ENCODE results near the gene APP. TPM values are rescaled to one million over a fixed set of nuclear protein-coding genes. Genes with fewer than 3 reads are reported as not detected.
"Not testable (repeated sequence)": the region's sequence is repeated elsewhere in the genome, so short reads cannot be mapped to it uniquely, and the experiment has no call there.

The APP gene
- total RNA-seq, 3 donors from 2014 or later, result 56.2 to 61.1 (median 60.1) TPM

DNA sequence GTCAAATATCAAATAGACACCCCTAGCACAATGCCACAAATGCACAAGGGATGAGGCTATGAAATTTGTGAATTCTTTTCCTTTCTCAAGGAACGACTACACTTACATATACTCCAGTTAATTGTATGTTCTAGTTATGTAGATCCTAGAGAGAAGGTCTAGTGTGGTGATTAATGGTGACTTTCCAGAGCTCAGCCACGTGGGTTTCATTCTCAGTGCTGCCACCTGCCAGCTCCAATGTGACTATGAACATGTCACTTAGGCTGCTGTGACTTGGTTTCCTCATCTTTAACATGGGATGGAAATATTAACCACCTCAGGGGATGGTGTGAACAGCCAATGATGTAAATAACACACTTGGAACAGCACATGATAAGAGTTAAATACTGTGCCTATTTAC is 138.3 kb downstream of the APP start:
- no peak for ATAC-seq
- Mint-ChIP-seq H3K9me3 (no peaks in the 10 kb centered on the region), H3K4me3 (no peak overlapping the region), H3K27me3 (ENCODE audit: low read depth) (no peaks in the 10 kb centered on the region), H3K4me1 (ENCODE audit: low read depth) (peaks cover 8% of the 10 kb centered on the region), H3K36me3 (ENCODE audit: insufficient read depth) (peaks cover 13% of the 10 kb centered on the region)
- no peak for DNase-seq

DNA sequence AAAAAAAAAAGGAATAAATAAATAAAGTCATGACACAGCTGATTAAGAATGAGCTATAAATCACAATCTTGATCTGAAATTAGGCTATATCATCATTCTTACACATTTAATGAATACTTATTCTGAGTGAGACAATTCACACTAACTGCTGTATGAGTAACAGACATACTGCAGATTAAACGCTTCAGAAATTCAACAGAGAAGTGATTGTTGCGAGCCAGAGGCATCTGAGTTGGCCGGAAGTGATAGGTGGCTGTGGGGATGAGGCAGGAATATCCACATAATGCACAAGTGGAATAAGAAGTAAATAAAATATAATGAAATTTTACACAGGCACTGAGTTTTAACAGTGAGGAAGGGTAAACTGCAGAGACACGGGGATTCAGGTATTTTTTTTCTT is 142.4 kb downstream of the APP start:
- Mint-ChIP-seq H3K4me3 (no peak overlapping the region), H3K4me1 (ENCODE audit: low read depth) (no peaks in the 10 kb centered on the region), H3K36me3 (ENCODE audit: insufficient read depth) (peaks cover 11% of the 10 kb centered on the region), H3K27me3 (ENCODE audit: low read depth) (no peaks in the 10 kb centered on the region), H3K9me3 (no peaks in the 10 kb centered on the region)
- no peak for DNase-seq
- ATAC-seq, result no peak

DNA sequence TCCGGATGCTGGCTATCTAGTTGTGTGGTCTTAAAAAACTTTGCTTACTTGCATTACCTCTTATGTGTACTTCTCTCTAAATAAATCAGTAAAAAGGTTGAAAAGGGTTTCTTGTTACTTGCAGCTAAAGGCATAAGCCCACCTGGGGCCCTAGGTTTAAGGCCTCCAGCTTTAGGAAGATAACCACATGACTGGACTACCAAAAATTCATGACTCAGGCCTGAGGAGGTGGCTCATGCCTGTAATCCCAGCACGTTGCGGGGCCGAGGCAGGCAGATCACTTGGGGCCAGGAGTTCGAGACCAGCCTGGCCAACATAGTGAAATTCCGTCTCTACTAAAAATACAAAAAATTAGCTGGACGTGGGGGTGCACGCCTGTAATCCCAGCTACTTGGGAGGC is 142.9 kb downstream of the APP start:
- H3K9me3 Mint-ChIP-seq, result no peaks in the 10 kb centered on the region
- no peak for DNase-seq
- peaks cover 9% of the 10 kb centered on the region for H3K36me3 Mint-ChIP-seq (ENCODE audit: insufficient read depth)
- H3K4me3 Mint-ChIP-seq, result no peak overlapping the region
- no peak for ATAC-seq
- no peaks in the 10 kb centered on the region for H3K27me3 Mint-ChIP-seq (ENCODE audit: low read depth)
- no peaks in the 10 kb centered on the region for H3K4me1 Mint-ChIP-seq (ENCODE audit: low read depth)

DNA sequence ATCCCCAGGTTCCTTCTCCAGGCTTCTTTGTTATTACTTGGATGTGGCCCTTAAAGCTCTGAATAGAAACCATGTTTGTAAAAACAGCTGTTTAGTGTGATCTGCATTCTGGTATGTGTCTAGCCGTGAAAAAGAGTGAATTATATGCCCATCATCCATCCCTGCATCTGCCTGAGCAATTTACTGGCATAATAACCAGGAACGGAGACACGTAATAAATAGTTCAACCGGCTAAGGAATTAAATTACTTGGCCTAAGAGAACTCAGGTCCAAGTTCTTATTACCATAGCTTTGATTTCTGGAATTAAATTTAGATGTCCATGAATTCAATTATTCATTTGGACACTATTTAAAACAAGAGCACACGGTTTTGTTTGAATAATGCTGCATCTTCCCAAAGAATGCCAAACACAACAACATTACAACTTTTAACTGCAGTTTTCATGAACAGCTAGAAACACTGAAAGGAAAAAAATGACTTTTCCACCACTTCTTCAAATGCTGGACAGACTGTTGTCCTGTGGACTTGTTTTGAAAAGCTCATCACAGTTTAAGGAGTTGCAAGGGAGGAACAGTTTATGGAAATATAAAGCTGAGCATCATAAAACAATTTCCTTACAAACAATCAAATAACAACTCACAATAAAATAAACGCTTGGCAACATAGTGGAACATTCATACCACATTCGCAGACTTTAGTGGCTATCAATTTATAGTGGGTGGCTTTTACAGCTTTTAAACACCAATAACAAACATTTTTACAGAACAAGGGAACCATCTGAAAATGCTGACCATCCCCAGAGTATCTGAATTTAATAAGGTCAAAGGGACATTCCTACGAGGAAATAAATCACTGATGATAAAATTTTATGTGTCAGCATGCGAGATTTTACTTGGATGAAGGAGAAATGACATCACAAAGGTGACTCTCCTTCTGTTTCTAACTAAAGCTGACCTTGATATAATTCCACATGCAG is 144.7 kb downstream of the APP start:
- Mint-ChIP-seq H3K4me3 (no peak overlapping the region), H3K4me1 (ENCODE audit: low read depth) (no peaks in the 10 kb centered on the region), H3K9me3 (no peaks in the 10 kb centered on the region), H3K27me3 (ENCODE audit: low read depth) (no peaks in the 10 kb centered on the region), H3K36me3 (ENCODE audit: insufficient read depth) (peaks cover 17% of the 10 kb centered on the region)
- DNase-seq, result no peak
- no peak for ATAC-seq

DNA sequence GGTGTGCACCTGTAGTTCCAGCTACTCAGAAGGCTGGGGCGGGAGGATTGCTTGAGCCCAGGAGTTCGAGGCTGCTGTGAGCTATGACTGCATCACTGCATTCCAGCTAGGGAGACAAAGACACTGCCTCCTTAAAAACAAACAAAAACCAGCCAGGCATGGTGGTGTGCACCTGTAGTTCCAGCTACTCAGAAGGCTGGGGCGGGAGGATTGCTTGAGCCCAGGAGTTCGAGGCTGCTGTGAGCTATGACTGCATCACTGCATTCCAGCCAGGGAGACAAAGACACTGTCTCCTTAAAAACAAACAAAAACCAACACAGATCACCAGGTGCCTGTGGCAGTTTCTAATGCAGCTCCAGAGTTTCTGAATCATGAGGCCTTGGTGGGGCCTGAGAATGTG is 147.2 kb downstream of the APP start:
- H3K4me1 Mint-ChIP-seq (ENCODE audit: low read depth), result not testable (repeated sequence)

DNA sequence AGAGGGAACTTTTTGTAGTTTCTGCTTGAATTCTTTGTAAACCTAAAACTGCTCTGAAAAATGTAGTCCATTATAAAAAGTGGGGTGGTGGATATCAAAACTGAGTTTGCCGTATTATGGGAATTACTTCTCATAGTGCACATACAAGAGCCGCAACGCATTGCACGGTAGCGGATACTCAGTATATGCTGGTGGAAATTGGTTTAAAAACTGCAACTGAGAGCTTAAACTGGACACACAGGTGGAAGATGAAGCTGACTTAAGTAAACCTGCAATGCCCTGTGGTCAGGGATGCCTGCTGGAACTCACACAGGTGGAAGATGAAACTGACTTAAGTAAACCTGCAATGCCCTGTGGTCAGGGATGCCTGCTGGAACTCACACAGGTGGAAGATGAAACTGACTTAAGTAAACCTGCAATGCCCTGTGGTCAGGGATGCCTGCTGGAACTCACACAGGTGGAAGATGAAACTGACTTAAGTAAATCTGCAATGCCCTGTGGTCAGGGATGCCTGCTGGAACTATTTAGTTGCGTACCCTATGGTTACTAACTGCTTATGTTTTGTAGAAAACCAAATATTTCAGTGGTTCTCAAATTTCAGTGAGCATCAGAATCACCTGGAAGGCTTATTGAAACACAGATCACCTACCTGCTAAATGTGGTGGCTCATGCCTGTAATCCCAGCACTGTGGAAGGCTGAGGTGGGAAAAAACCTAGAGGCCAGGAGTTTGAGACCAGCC is 147.8 kb downstream of the APP start:
- not testable (repeated sequence) for H3K9me3 Mint-ChIP-seq; ATAC-seq; H3K4me3 Mint-ChIP-seq; H3K27me3 Mint-ChIP-seq (ENCODE audit: low read depth); DNase-seq; H3K4me1 Mint-ChIP-seq (ENCODE audit: low read depth)
- H3K36me3 Mint-ChIP-seq (ENCODE audit: insufficient read depth), result peaks cover 19% of the 10 kb centered on the region

More for the DNA sequence above, 147.2 kb downstream of the APP start:
- not testable (repeated sequence) for H3K27me3 Mint-ChIP-seq (ENCODE audit: low read depth); ATAC-seq; H3K9me3 Mint-ChIP-seq; DNase-seq; H3K4me3 Mint-ChIP-seq
- peaks cover 18% of the 10 kb centered on the region for H3K36me3 Mint-ChIP-seq (ENCODE audit: insufficient read depth)

DNA sequence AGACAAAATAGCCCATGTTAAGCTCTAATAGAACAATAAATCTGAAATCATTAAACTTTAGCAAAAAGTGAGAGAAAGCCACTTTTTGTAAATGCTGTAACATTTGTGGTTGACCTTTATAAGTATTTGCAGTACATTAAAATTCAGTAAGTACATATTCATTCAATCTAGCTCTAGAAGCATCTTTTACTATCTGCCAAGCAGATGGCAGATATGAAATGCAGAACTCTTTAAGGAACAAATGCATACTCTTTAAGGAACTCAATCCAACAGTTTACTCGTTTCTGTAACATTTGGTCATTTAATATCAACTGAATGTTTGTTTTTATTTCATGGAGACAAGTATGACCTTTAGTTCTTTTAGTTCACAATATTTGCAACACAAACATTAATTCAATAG is 150.1 kb downstream of the APP start:
- no peak for DNase-seq
- Mint-ChIP-seq H3K9me3 (no peaks in the 10 kb centered on the region), H3K4me1 (ENCODE audit: low read depth) (no peaks in the 10 kb centered on the region), H3K4me3 (no peak overlapping the region), H3K36me3 (ENCODE audit: insufficient read depth) (peaks cover 21% of the 10 kb centered on the region), H3K27me3 (ENCODE audit: low read depth) (no peaks in the 10 kb centered on the region)
- no peak for ATAC-seq

DNA sequence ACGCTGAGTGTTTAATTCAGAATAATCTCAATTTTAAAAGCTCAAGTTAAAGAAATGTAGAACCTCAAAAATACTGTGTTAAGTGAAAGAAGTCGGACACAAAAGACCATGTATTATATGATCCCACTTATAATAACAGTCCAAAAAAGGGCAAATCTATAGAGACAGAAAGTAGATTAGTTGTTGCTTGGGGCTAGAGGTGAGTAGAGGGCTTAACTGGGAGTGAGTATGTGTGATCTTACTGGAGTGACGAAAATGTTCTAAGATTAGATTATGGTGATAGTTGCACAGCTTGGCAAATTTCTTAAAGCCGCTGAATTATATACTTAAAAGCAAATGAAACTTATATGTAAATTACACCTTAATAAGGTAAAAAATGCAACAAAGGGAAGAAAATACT is 150.5 kb downstream of the APP start:
- Mint-ChIP-seq H3K4me3 (no peak overlapping the region), H3K27me3 (ENCODE audit: low read depth) (no peaks in the 10 kb centered on the region), H3K36me3 (ENCODE audit: insufficient read depth) (peaks cover 21% of the 10 kb centered on the region), H3K4me1 (ENCODE audit: low read depth) (no peaks in the 10 kb centered on the region), H3K9me3 (no peaks in the 10 kb centered on the region)
- DNase-seq (no peak), ATAC-seq (no peak)

DNA sequence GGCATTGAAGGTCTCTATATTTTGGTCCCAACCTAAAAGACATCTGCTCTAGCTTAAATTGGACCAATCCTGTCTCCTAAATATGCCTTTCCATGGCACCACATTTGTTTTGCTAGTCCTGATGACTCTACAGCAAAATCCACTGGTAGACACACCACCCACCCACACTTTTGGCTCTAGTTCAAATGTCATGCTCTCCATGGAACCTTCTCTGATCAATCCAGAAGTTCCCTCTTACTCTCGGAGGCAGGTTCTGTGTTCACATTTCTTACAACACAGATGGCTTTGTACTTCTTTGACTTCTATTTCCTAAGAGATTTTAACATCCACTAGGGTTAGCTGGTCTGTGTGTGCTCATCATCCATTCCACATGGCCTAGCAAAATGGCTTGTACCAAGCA is 151.3 kb downstream of the APP start:
- ATAC-seq (no peak), DNase-seq (no peak)
- no peaks in the 10 kb centered on the region for H3K27me3 Mint-ChIP-seq (ENCODE audit: low read depth)
- no peaks in the 10 kb centered on the region for H3K9me3 Mint-ChIP-seq
- H3K36me3 Mint-ChIP-seq (ENCODE audit: insufficient read depth), result peaks cover 21% of the 10 kb centered on the region
- H3K4me3 Mint-ChIP-seq, result no peak overlapping the region
- H3K4me1 Mint-ChIP-seq (ENCODE audit: low read depth), result no peaks in the 10 kb centered on the region

DNA sequence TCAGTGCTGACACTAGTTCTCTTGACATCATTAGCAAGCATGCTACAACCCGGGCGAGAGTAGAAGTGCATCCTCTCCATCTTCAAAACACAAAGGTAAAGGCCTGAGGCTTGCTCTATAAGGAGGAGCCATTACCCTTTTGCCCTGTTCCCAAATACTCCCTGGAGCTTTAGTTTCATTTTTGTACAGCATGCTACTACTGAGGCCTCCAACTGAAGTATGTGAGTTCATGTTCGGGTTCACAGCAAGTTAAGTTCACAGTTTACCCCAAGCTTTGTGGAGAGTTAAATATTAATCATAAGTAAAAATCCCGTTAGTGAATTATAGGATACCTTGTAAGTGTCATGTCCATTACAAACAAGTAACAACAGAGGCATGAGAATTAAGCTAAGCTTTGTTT is 156.6 kb downstream of the APP start:
- no peak for ATAC-seq
- no peaks in the 10 kb centered on the region for H3K9me3 Mint-ChIP-seq

DNA sequence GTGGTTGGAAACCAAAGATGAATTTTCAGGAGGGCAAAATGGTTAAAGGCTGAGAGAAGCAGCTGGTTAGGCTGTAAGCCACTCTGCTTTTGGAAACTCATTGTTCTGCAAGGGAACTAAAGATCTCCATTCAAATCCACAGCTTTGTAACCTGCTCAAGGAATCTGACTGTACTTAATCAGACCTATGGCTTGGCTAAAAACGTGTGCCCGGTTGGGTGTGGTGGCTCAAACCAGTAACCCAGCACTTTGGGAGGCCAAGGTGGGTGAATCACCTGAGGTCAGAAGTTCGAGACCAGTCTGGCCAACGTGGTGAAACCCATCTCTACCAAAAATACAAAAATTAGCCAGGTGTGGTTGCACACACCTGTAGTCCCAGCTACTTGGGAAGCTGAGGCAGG is 158.1 kb downstream of the APP start:
- not testable (repeated sequence) for H3K36me3 Mint-ChIP-seq (ENCODE audit: insufficient read depth); H3K27me3 Mint-ChIP-seq (ENCODE audit: low read depth); H3K9me3 Mint-ChIP-seq; H3K4me1 Mint-ChIP-seq (ENCODE audit: low read depth); H3K4me3 Mint-ChIP-seq; ATAC-seq; DNase-seq

More for the DNA sequence above, 156.6 kb downstream of the APP start:
- DNase-seq, result no peak
- Mint-ChIP-seq H3K4me1 (ENCODE audit: low read depth) (no peaks in the 10 kb centered on the region), H3K4me3 (no peak overlapping the region), H3K27me3 (ENCODE audit: low read depth) (no peaks in the 10 kb centered on the region), H3K36me3 (ENCODE audit: insufficient read depth) (peaks cover 11% of the 10 kb centered on the region)

DNA sequence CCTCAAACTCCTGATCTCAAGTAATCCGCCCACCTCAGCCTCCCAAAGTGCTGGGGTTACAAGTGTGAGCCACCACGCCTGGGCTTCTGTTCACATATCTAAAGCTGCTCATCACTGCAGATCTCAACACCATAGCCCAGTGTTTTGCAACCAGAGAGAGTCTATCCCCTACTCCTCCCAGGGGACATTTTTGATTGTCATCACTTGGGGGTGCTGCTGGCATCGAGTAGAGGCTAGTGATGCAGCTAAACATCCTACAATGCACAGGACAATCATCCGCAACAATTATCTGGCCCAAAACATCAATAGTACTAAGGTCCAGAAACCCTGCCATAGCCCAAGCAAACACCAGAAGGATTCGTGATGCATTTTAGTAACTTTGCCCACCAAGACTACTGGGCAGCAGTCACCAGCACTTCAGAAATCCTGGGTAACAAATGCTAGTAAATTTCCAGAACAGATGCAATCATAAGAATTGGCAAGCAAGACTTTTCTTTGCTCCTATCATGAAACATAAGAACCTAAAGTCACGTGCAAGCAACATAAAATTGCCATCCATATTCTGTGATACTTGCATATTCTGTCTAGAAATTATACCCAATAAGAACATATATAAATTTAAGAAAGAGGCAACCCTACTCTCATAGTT is 159.2 kb downstream of the APP start:
- peaks cover 3% of the 10 kb centered on the region for H3K36me3 Mint-ChIP-seq (ENCODE audit: insufficient read depth)
- no peaks in the 10 kb centered on the region for H3K4me1 Mint-ChIP-seq (ENCODE audit: low read depth)
- no peak for ATAC-seq
- no peaks in the 10 kb centered on the region for H3K9me3 Mint-ChIP-seq
- DNase-seq, result no peak
- H3K27me3 Mint-ChIP-seq (ENCODE audit: low read depth), result no peaks in the 10 kb centered on the region
- H3K4me3 Mint-ChIP-seq, result no peak overlapping the region

DNA sequence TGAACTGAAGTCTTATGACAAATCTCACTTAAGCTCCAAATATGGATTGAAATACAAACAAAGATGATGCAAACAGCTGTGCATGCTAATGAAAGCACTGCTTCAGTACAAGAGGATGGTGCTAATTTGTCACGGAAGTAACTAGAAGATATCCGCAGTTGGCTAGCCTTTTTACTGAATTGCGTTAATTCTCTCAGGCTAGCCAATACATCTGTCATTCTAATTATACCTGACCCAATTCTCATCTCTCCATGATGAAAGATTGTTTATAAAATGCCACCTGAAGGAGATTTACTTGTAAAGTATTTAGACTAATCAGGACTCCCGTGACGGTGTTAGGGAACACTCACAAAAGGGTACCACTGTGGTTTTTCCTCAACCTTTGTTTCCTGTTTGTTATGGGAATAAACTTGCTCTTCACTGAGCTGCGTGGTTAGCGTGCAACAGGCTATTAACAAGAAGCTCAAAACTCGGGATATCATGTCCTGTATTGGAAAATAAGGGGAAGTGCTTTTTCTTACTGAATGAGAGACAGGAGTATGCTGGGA is 162.5 kb downstream of the APP start:
- H3K9me3 Mint-ChIP-seq, result no peaks in the 10 kb centered on the region
- no peaks in the 10 kb centered on the region for H3K36me3 Mint-ChIP-seq (ENCODE audit: insufficient read depth)
- H3K27me3 Mint-ChIP-seq (ENCODE audit: low read depth), result no peaks in the 10 kb centered on the region
- H3K4me3 Mint-ChIP-seq, result no peak overlapping the region
- DNase-seq, result no peak
- no peak for ATAC-seq
- no peaks in the 10 kb centered on the region for H3K4me1 Mint-ChIP-seq (ENCODE audit: low read depth)

DNA sequence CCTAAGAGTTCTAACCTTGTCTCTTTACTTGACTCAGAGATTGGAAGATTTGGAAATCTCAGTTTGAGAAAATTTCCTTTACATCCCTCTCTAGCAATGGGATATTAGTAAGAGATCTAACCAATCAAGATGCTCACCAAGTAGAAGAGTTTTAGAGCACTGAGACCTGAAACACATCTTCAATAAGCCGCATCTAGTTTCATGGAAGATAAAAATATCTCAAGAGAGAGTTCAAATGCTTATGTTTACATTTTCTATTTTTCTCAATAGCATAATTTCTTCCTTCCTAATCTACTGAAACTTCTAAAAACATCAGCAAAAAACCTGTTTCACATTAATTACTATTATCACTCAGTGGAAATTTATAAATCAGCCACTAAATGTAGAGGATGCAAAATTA is 165.1 kb downstream of the APP start:
- no peaks in the 10 kb centered on the region for H3K4me1 Mint-ChIP-seq (ENCODE audit: low read depth)
- H3K36me3 Mint-ChIP-seq (ENCODE audit: insufficient read depth), result peaks cover 5% of the 10 kb centered on the region
- H3K9me3 Mint-ChIP-seq, result no peaks in the 10 kb centered on the region
- no peak for DNase-seq
- no peaks in the 10 kb centered on the region for H3K27me3 Mint-ChIP-seq (ENCODE audit: low read depth)
- ATAC-seq, result no peak
- no peak overlapping the region for H3K4me3 Mint-ChIP-seq

Data from activated T-cell treated with anti-CD3 and anti-CD28 coated beads, Interleukin-2, amount 50 U/mL, for 4 hours (primary cell).